HepG2 (cell line): Measurements from ENCODE around the gene RIOK3.

Experiments
- AKNA ChIP-seq: sonication (generic); formaldehyde crosslinking; IDR thresholded peaks from 2 replicates; pipeline ENCODE4 v1.4.0; 2020; ENCODE audit warnings: missing genetic modification reagents, borderline replicate concordance
- ASH2L ChIP-seq: fragments of 300-600, 200-600 bp; sonication (generic); IDR thresholded peaks from 2 replicates; pipeline ENCODE4 v1.7.0; 2017; ENCODE audit warnings: low read depth, mild to moderate bottlenecking, moderate library complexity, mixed read lengths, low read length; ENCODE audit not compliant: insufficient read length
- CTCF ChIP-seq: sonication (generic); formaldehyde crosslinking; IDR thresholded peaks from 2 replicates; pipeline ENCODE4 v1.5.0; 2020; ENCODE audit warnings: mild to moderate bottlenecking, missing genetic modification reagents, moderate library complexity
- FOXA1 ChIP-seq, 2 experiments: fragments of 450-650 bp in 1 of 2; sonication (generic) in 1 of 2; formaldehyde crosslinking in 1 of 2; IDR thresholded peaks; 2 replicates each; pipeline versions ENCODE4 v1.4.0 to v1.6.1; 2016 to 2020; ENCODE audit warnings: missing genetic modification reagents in 1 of 2
- HOXA7 ChIP-seq: sonication (generic); formaldehyde crosslinking; IDR thresholded peaks from 2 replicates; pipeline ENCODE4 v1.8.1; 2022; ENCODE audit warnings: mild to moderate bottlenecking, missing genetic modification reagents, moderate library complexity
- TCF7L2 ChIP-seq: IDR thresholded peaks from 2 replicates; pipeline ENCODE4 v1.6.1; 2011; ENCODE audit warnings: mild to moderate bottlenecking, low read depth, low read length, moderate library complexity

GRCh38 chr18:23451491-23451890, 1.6 kb upstream of the RIOK3 start:
- TF ChIP-seq CTCF (CRISPR knock-in tag) (no peak), ASH2L (no peak), FOXA1 (IDR thresholded peaks at IDR 0.05) (no peak), FOXA1 (CRISPR knock-in tag; IDR thresholded peaks at IDR 0.05) (no peak), AKNA (CRISPR knock-in tag) (no peak), TCF7L2 (no peak), HOXA7 (CRISPR knock-in tag) (no peak)
